ENCODE results near the gene TCTA.

DNA sequence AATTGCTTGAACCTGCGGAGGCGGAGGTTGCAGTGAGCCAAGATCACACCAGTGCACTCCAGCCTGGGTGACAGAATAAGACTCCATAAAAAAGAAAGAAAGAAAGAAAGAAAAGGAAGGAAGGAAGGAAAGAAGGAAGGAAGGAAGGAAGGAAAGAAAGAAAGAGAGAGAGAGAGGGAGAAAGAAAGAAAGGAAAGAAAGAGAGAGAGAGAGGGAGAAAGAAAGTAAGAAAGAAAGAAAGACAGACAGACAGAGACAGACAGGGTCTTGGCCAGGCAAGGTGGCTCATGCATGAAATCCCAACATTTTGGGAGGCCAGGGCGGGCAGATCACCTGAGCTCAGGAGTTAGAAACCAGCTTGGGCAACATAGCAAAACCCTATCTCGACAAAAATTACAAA, 41.4 kb downstream of the TCTA start:
- TF ChIP-seq, protein P1, sequence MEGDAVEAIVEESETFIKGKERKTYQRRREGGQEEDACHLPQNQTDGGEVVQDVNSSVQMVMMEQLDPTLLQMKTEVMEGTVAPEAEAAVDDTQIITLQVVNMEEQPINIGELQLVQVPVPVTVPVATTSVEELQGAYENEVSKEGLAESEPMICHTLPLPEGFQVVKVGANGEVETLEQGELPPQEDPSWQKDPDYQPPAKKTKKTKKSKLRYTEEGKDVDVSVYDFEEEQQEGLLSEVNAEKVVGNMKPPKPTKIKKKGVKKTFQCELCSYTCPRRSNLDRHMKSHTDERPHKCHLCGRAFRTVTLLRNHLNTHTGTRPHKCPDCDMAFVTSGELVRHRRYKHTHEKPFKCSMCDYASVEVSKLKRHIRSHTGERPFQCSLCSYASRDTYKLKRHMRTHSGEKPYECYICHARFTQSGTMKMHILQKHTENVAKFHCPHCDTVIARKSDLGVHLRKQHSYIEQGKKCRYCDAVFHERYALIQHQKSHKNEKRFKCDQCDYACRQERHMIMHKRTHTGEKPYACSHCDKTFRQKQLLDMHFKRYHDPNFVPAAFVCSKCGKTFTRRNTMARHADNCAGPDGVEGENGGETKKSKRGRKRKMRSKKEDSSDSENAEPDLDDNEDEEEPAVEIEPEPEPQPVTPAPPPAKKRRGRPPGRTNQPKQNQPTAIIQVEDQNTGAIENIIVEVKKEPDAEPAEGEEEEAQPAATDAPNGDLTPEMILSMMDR (IDR thresholded peaks at IDR 0.05) = no peak
- no peak for TF ChIP-seq POLR2A (IDR thresholded peaks at IDR 0.05)
- no peak for TF ChIP-seq EP300 (IDR thresholded peaks at IDR 0.05)
- TF ChIP-seq POLR2AphosphoS5 (IDR thresholded peaks at IDR 0.05) = no peak

Data from stomach (tissue), 4 donors.